Ovary (tissue), 3 donors: ENCODE measurements around the gene ATR.

ENCODE experiments used
- POLR2A ChIP-seq: fragments of 450-650 bp; IDR thresholded peaks from one replicate; pipeline ENCODE4 v1.6.1; 2017; ENCODE audit warnings: antibody characterized with exemption, mild to moderate bottlenecking, moderate library complexity
- TF ChIP-seq, protein P1 (sequence below), 3 donors: fragments of 450-650 bp in 2 of 3; fragments of 200-600 bp in 1 of 3; IDR thresholded peaks; one replicate each; pipeline versions ENCODE4 v1.5.1 to v1.8.0; 2016 to 2022; ENCODE audit warnings: antibody characterized with exemption in 3 of 3, mild to moderate bottlenecking in 1 of 3
- donor health status: DM: no; HTN: no; CAD: no.

GRCh38 chr3:142418926-142419592 is 159.5 kb downstream of the ATR start:
- TF ChIP-seq, protein P1, sequence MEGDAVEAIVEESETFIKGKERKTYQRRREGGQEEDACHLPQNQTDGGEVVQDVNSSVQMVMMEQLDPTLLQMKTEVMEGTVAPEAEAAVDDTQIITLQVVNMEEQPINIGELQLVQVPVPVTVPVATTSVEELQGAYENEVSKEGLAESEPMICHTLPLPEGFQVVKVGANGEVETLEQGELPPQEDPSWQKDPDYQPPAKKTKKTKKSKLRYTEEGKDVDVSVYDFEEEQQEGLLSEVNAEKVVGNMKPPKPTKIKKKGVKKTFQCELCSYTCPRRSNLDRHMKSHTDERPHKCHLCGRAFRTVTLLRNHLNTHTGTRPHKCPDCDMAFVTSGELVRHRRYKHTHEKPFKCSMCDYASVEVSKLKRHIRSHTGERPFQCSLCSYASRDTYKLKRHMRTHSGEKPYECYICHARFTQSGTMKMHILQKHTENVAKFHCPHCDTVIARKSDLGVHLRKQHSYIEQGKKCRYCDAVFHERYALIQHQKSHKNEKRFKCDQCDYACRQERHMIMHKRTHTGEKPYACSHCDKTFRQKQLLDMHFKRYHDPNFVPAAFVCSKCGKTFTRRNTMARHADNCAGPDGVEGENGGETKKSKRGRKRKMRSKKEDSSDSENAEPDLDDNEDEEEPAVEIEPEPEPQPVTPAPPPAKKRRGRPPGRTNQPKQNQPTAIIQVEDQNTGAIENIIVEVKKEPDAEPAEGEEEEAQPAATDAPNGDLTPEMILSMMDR (IDR thresholded peaks at IDR 0.05): no peak
- TF ChIP-seq POLR2A: no peak
